ENCODE data around the gene C11orf98.

Gene C11orf98

GRCh38 chr11:62673196-62673525 lies 8.2 kb upstream of the C11orf98 start:
- ATAC-seq = no peak

GRCh38 chr11:62671608-62672389 lies 6.8 kb upstream of the C11orf98 start, which contains the start of the genes LBHD1 and UQCC3:
Gene LBHD1 (minus strand): TSS chr11:62672267. CDS start chr11:62670031, 2,236 bp downstream.
Gene UQCC3 (plus strand): TSS chr11:62671673. CDS start chr11:62671746, 73 bp downstream.
- no peak for TF ChIP-seq CSDC2 (CRISPR knock-in tag; IDR thresholded peaks at IDR 0.05)
- ATAC-seq = peak; percentile 87

More at GRCh38 chr11:62673196-62673525, 8.2 kb upstream of the C11orf98 start:
- no peak for TF ChIP-seq ZNF565 (CRISPR knock-in tag; conservative IDR thresholded peaks at IDR 0.05; ENCODE audit: low read depth)
- no peak for TF ChIP-seq ZFP30 (CRISPR knock-in tag; IDR thresholded peaks at IDR 0.05)

- peak; percentile 41 for ATAC-seq
- TF ChIP-seq ISL1 (CRISPR knock-in tag; IDR thresholded peaks at IDR 0.05) = no peak
- TF ChIP-seq ZNF70 (CRISPR knock-in tag; IDR thresholded peaks at IDR 0.05) = no peak
- TF ChIP-seq ZFP3 (CRISPR knock-in tag; IDR thresholded peaks at IDR 0.05) = no peak
- TF ChIP-seq SNAI2 (CRISPR knock-in tag; IDR thresholded peaks at IDR 0.05) = no peak
- TF ChIP-seq ZFP30 (CRISPR knock-in tag; IDR thresholded peaks at IDR 0.05) = no peak
- TF ChIP-seq TCF4 (CRISPR knock-in tag; IDR thresholded peaks at IDR 0.05; ENCODE audit: borderline replicate concordance) = no peak
- TF ChIP-seq ARNTL (CRISPR knock-in tag; IDR thresholded peaks at IDR 0.05; ENCODE audit: borderline replicate concordance, low read depth) = no peak
- TF ChIP-seq CSDC2 (CRISPR knock-in tag; IDR thresholded peaks at IDR 0.05) = no peak
These were observed 6.2 kb upstream of the C11orf98 start for GRCh38 chr11:62671236-62671607.

- ATAC-seq = no peak
- TF ChIP-seq BACH2 (CRISPR knock-in tag; IDR thresholded peaks at IDR 0.05; ENCODE audit: borderline replicate concordance) (no peak), ZC3H10 (CRISPR knock-in tag; IDR thresholded peaks at IDR 0.05) (no peak), TCF4 (CRISPR knock-in tag; IDR thresholded peaks at IDR 0.05; ENCODE audit: borderline replicate concordance) (no peak), ISL1 (CRISPR knock-in tag; IDR thresholded peaks at IDR 0.05) (no peak), SNAI2 (CRISPR knock-in tag; IDR thresholded peaks at IDR 0.05) (no peak), POU6F1 (CRISPR knock-in tag; IDR thresholded peaks at IDR 0.05; ENCODE audit: borderline replicate concordance, low read depth) (no peak), ZFP30 (CRISPR knock-in tag; IDR thresholded peaks at IDR 0.05) (no peak), CSDC2 (CRISPR knock-in tag; IDR thresholded peaks at IDR 0.05) (no peak), GLIS3 (CRISPR knock-in tag; IDR thresholded peaks at IDR 0.05) (no peak), ZNF70 (CRISPR knock-in tag; IDR thresholded peaks at IDR 0.05) (no peak), ZNF565 (CRISPR knock-in tag; conservative IDR thresholded peaks at IDR 0.05; ENCODE audit: low read depth) (no peak), TOX (CRISPR knock-in tag; IDR thresholded peaks at IDR 0.05; ENCODE audit: borderline replicate concordance) (no peak), ESRRG (CRISPR knock-in tag; IDR thresholded peaks at IDR 0.05) (no peak), PATZ1 (CRISPR knock-in tag; IDR thresholded peaks at IDR 0.05; ENCODE audit: borderline replicate concordance) (no peak), OSR1 (CRISPR knock-in tag; IDR thresholded peaks at IDR 0.05) (no peak)
- TF ChIP-seq, protein P1, sequence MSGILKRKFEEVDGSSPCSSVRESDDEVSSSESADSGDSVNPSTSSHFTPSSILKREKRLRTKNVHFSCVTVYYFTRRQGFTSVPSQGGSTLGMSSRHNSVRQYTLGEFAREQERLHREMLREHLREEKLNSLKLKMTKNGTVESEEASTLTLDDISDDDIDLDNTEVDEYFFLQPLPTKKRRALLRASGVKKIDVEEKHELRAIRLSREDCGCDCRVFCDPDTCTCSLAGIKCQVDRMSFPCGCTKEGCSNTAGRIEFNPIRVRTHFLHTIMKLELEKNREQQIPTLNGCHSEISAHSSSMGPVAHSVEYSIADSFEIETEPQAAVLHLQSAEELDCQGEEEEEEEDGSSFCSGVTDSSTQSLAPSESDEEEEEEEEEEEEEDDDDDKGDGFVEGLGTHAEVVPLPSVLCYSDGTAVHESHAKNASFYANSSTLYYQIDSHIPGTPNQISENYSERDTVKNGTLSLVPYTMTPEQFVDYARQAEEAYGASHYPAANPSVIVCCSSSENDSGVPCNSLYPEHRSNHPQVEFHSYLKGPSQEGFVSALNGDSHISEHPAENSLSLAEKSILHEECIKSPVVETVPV (CRISPR knock-in tag; IDR thresholded peaks at IDR 0.05) = no peak
These were observed 4.6 kb upstream of the C11orf98 start for GRCh38 chr11:62669420-62670161.

DNA sequence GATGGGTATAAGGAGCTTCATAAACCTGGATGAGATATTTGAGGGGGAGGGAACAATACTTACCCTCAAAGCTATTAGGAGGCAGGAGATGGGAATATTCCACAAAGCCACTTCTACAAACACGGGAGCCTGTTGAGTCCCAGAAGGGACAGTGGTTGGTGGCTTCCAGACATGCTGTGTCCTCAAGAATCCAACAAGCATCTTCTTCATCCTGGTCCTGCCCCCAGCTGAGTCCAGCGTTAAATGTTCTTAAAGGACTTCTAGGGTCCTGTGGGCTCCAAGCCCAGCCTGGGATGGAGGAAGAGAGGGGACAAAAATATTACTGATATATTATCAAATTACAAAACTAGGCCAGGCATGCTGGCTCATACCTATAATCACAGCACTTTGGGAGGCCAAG lies 2.5 kb upstream of the C11orf98 start:
- no peak for ATAC-seq
- TF ChIP-seq BACH2 (CRISPR knock-in tag; IDR thresholded peaks at IDR 0.05; ENCODE audit: borderline replicate concordance) = no peak
- no peak for TF ChIP-seq ESRRG (CRISPR knock-in tag; IDR thresholded peaks at IDR 0.05)
- TF ChIP-seq, protein P1 (CRISPR knock-in tag; IDR thresholded peaks at IDR 0.05) = no peak
- no peak for TF ChIP-seq ZNF565 (CRISPR knock-in tag; conservative IDR thresholded peaks at IDR 0.05; ENCODE audit: low read depth)
- no peak for TF ChIP-seq ZNF70 (CRISPR knock-in tag; IDR thresholded peaks at IDR 0.05)
- TF ChIP-seq, protein P2, sequence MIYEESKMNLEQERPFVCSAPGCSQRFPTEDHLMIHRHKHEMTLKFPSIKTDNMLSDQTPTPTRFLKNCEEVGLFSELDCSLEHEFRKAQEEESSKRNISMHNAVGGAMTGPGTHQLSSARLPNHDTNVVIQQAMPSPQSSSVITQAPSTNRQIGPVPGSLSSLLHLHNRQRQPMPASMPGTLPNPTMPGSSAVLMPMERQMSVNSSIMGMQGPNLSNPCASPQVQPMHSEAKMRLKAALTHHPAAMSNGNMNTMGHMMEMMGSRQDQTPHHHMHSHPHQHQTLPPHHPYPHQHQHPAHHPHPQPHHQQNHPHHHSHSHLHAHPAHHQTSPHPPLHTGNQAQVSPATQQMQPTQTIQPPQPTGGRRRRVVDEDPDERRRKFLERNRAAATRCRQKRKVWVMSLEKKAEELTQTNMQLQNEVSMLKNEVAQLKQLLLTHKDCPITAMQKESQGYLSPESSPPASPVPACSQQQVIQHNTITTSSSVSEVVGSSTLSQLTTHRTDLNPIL (CRISPR knock-in tag; IDR thresholded peaks at IDR 0.05; ENCODE audit: low read depth) = no peak
- TF ChIP-seq OSR1 (CRISPR knock-in tag; IDR thresholded peaks at IDR 0.05) = no peak
- no peak for TF ChIP-seq ZFP30 (CRISPR knock-in tag; IDR thresholded peaks at IDR 0.05)
- TF ChIP-seq CSDC2 (CRISPR knock-in tag; IDR thresholded peaks at IDR 0.05) = no peak
